H9 (cell line): ENCODE results near the gene SP140. TPM values are rescaled to one million over a fixed set of nuclear protein-coding genes. Genes with fewer than 3 reads are reported as not detected.

Experiments
- DNase-seq: peaks from one replicate; pipeline ENCODE4 v3.0.0-alpha.2; 2017
- H2AFZ ChIP-seq: one replicate; pipeline ENCODE4 v1.6.1; 2013; ENCODE audit warnings: mild to moderate bottlenecking, low read length, control low read depth, moderate library complexity
- H2AK5ac ChIP-seq: 2 replicates; pipeline ENCODE4 v1.6.1; 2013; ENCODE audit warnings: low read length, control low read depth, mixed read lengths; ENCODE audit not compliant: insufficient read length
- H2BK120ac ChIP-seq: one replicate; pipeline ENCODE4 v1.6.1; 2013; ENCODE audit warnings: low read depth, mild to moderate bottlenecking, low read length, control low read depth, inconsistent platforms; ENCODE audit not compliant: poor library complexity, severe bottlenecking
- H2BK12ac ChIP-seq: 2 replicates; pipeline ENCODE4 v1.6.1; 2013; ENCODE audit warnings: low read length, control low read depth, mixed read lengths, low read depth; ENCODE audit not compliant: insufficient read length
- H2BK15ac ChIP-seq: 2 replicates; pipeline ENCODE4 v1.6.1; 2013; ENCODE audit warnings: low read depth, low read length, control low read depth
- H2BK20ac ChIP-seq: one replicate; pipeline ENCODE4 v1.6.1; 2013; ENCODE audit warnings: low read depth, mild to moderate bottlenecking, low read length, control low read depth, inconsistent platforms; ENCODE audit not compliant: poor library complexity, severe bottlenecking
- H2BK5ac ChIP-seq: 2 replicates; pipeline ENCODE4 v1.6.1; 2013; ENCODE audit warnings: low read length, control low read depth, mixed read lengths; ENCODE audit not compliant: insufficient read length
- H3K14ac ChIP-seq: 2 replicates; pipeline ENCODE4 v1.6.1; 2013; ENCODE audit warnings: low read length, control low read depth; ENCODE audit not compliant: insufficient read depth
- H3K18ac ChIP-seq: 2 replicates; pipeline ENCODE4 v1.6.1; 2013; ENCODE audit warnings: low read depth, mild to moderate bottlenecking, mixed read lengths, low read length, control low read depth; ENCODE audit not compliant: insufficient read length
- H3K23ac ChIP-seq: 2 replicates; pipeline ENCODE4 v1.6.1; 2013; ENCODE audit warnings: low read length, control low read depth, mixed read lengths, low read depth; ENCODE audit not compliant: insufficient read length
- H3K23me2 ChIP-seq: 2 replicates; pipeline ENCODE4 v1.6.1; 2013; ENCODE audit warnings: low read depth, mild to moderate bottlenecking, mixed read lengths, low read length, control low read depth; ENCODE audit not compliant: insufficient read length, poor library complexity, severe bottlenecking
- H3K27ac ChIP-seq: 2 replicates; pipeline ENCODE4 v1.5.1; 2013; ENCODE audit warnings: low read length, control low read depth, mixed read lengths, low read depth; ENCODE audit not compliant: insufficient read length
- H3K27me3 ChIP-seq: 2 replicates; pipeline ENCODE4 v1.6.1; 2013; ENCODE audit warnings: low read length, control low read depth, inconsistent platforms; ENCODE audit not compliant: insufficient read depth
- H3K4ac ChIP-seq: 2 replicates; pipeline ENCODE4 v1.6.1; 2013; ENCODE audit warnings: low read depth, mild to moderate bottlenecking, control low read depth, inconsistent platforms, low read length, moderate library complexity
- H3K4me1 ChIP-seq: 2 replicates; pipeline ENCODE4 v1.6.1; 2013; ENCODE audit warnings: low read length, control low read depth, inconsistent platforms; ENCODE audit not compliant: insufficient read depth
- H3K4me2 ChIP-seq: 2 replicates; pipeline ENCODE4 v1.6.1; 2013; ENCODE audit warnings: low read length, control low read depth, mixed read lengths; ENCODE audit not compliant: insufficient read length, insufficient read depth
- H3K56ac ChIP-seq: 2 replicates; pipeline ENCODE4 v1.6.1; 2013; ENCODE audit warnings: low read depth, mild to moderate bottlenecking, mixed read lengths, low read length, control low read depth; ENCODE audit not compliant: insufficient read length
- H3K79me1 ChIP-seq: 2 replicates; pipeline ENCODE4 v1.6.1; 2013; ENCODE audit warnings: low read depth, mild to moderate bottlenecking, moderate library complexity, low read length, control low read depth, inconsistent platforms; ENCODE audit not compliant: insufficient read depth, poor library complexity, severe bottlenecking
- H3K79me2 ChIP-seq: 2 replicates; pipeline ENCODE4 v1.6.1; 2013; ENCODE audit warnings: low read length, control low read depth, inconsistent platforms; ENCODE audit not compliant: insufficient read depth
- H3K9ac ChIP-seq: 2 replicates; pipeline ENCODE4 v1.6.1; 2013; ENCODE audit warnings: low read length, control low read depth, mixed read lengths; ENCODE audit not compliant: insufficient read length; ENCODE audit errors: extremely low read depth
- H3K9me3 ChIP-seq: one replicate; pipeline ENCODE4 v1.6.1; 2013; ENCODE audit warnings: low read depth, low read length, inconsistent platforms; ENCODE audit not compliant: control insufficient read depth
- H3T11ph ChIP-seq: one replicate; pipeline ENCODE4 v1.6.1; 2013; ENCODE audit warnings: mild to moderate bottlenecking, low read length, control low read depth, inconsistent platforms
- H4K20me1 ChIP-seq: one replicate; pipeline ENCODE4 v1.6.1; 2013; ENCODE audit not compliant: control insufficient read depth, insufficient read length, insufficient read depth
- H4K5ac ChIP-seq: 2 replicates; pipeline ENCODE4 v1.6.1; 2013; ENCODE audit warnings: low read depth, mild to moderate bottlenecking, mixed read lengths, low read length, control low read depth; ENCODE audit not compliant: insufficient read length
- H4K8ac ChIP-seq: replicated peaks from 2 replicates; pipeline ENCODE4 v1.6.1; 2013; ENCODE audit warnings: low read length, control low read depth, mixed read lengths, low read depth; ENCODE audit not compliant: insufficient read length
- H4K91ac ChIP-seq: 2 replicates; pipeline ENCODE4 v1.6.1; 2013; ENCODE audit warnings: low read depth, mild to moderate bottlenecking, moderate library complexity, mixed read lengths, low read length, control low read depth; ENCODE audit not compliant: insufficient read length
- H3K27ac Mint-ChIP-seq, 3 experiments: 2 replicates in 2 of 3; 3 replicates in 1 of 3; pipeline ENCODE4 v1.8.0; 2020 to 2021; ENCODE audit warnings: mixed read lengths in 3 of 3, mild to moderate bottlenecking in 1 of 3, moderate library complexity in 1 of 3
- H3K27me3 Mint-ChIP-seq: 2 replicates; pipeline ENCODE4 v1.8.0; 2021; ENCODE audit warnings: low read depth, mild to moderate bottlenecking, moderate library complexity, mixed read lengths
- H3K36me3 Mint-ChIP-seq, 3 experiments: 2 replicates in 2 of 3; 3 replicates in 1 of 3; pipeline ENCODE4 v1.8.0; 2020 to 2021; ENCODE audit warnings: low read depth in 3 of 3, mixed read lengths in 3 of 3; ENCODE audit not compliant: insufficient read depth in 1 of 3
- H3K4me1 Mint-ChIP-seq, 2 experiments: 2 replicates each; pipeline ENCODE4 v1.8.0; 2020; ENCODE audit warnings: mixed read lengths in 2 of 2
- H3K4me3 Mint-ChIP-seq, 2 experiments: 2 replicates in 1 of 2; 3 replicates in 1 of 2; pipeline ENCODE4 v1.8.0; 2020 to 2021; ENCODE audit warnings: mild to moderate bottlenecking in 2 of 2, mixed read lengths in 2 of 2, moderate library complexity in 1 of 2
- H3K9me3 Mint-ChIP-seq, 2 experiments: 2 replicates in 1 of 2; 3 replicates in 1 of 2; pipeline ENCODE4 v1.8.0; 2020; ENCODE audit warnings: mild to moderate bottlenecking in 2 of 2, mixed read lengths in 2 of 2, moderate library complexity in 1 of 2
- WGBS: extraction: QIAGEN DNeasy Blood & Tissue Kit; methylation state at CpG from one replicate; pipeline ENCODE4 v1.1.7; 2013; ENCODE audit warnings: missing lambda C conversion rate, low lambda C conversion rate, mixed read lengths; ENCODE audit not compliant: insufficient read length; ENCODE audit errors: extremely low coverage; 5-methylcytosine and 5-hydroxymethylcytosine counted together
- total RNA-seq: library from RNA; stranded (reverse); gene quantifications from 2 replicates; pipeline ENCODE4 v1.2.1, GENCODE V29; 2021
- TF ChIP-seq, protein P1 (sequence below): fragments of 200-600 bp; sonication (generic); conservative IDR thresholded peaks from 3 replicates; pipeline ENCODE4 v1.8.0; 2021; ENCODE audit warnings: antibody characterized with exemption, mild to moderate bottlenecking

Gene SP140
- total RNA-seq, 1 experiment from 2014 or later = 0.31 TPM

DNA sequence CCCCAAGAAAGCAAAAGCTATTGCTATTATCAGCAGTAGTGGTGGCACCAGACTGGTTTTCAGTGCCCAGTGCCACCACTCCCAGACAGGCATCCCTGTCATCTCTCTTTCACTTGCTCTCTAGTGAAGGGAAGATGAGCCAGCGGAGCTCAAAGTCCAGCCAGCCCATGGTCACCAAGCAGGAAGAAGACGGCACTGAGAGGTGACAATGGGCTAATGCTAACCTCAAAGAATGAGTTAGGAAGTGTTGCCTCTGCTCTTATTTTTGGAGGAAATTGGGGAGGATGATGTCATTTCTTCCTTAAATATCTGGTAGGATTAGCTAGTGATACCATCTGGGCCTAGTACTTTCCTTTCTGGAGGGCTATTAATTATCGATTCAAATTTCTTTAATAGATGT, 1.7 kb downstream of the SP140 start:
- H3K9me3 Mint-ChIP-seq = peaks cover 13 to 17% of the 10 kb centered on the region in 2 experiments; a peak in 4 of 5 replicates
- no peaks in the 10 kb centered on the region for H3K79me1 ChIP-seq
- H2BK12ac ChIP-seq = no peak overlapping the region
- H3K4ac ChIP-seq = no peak overlapping the region
- H3K23me2 ChIP-seq = no peaks in the 10 kb centered on the region
- peaks cover 8 to 19% (median 14%) of the 10 kb centered on the region in 3 experiments; a peak in 6 of 7 replicates for H3K36me3 Mint-ChIP-seq
- no peak overlapping the region for H3K18ac ChIP-seq
- H4K5ac ChIP-seq = no peak overlapping the region
- no peak overlapping the region for H3K4me2 ChIP-seq
- no peak overlapping the region for H3K27ac Mint-ChIP-seq
- H2BK20ac ChIP-seq = no peak overlapping the region
- no peak overlapping the region for H4K8ac ChIP-seq
- peaks cover 3% of the 10 kb centered on the region; the same call in 1 of the 2 replicates for H3K4me1 ChIP-seq
- no peak overlapping the region for H4K91ac ChIP-seq
- H2BK120ac ChIP-seq = no peak overlapping the region
- H2BK5ac ChIP-seq = no peak overlapping the region
- no peak overlapping the region for H3K4me3 Mint-ChIP-seq
- DNase-seq = no peak
- H3K9ac ChIP-seq = no peak overlapping the region
- WGBS = no CpG with 5 or more reads among the region's 3 CpGs
- no peaks in the 10 kb centered on the region for H3K27me3 Mint-ChIP-seq
- H3T11ph ChIP-seq = no peak overlapping the region
- peaks cover 0 to 9% of the 10 kb centered on the region in 2 experiments; a peak in 2 of 4 replicates for H3K4me1 Mint-ChIP-seq
- H3K56ac ChIP-seq = no peak overlapping the region
- H2BK15ac ChIP-seq = no peak overlapping the region
- H3K23ac ChIP-seq = no peak overlapping the region
- H3K14ac ChIP-seq = no peak overlapping the region
- no peaks in the 10 kb centered on the region for H4K20me1 ChIP-seq
- H3K79me2 ChIP-seq = no peaks in the 10 kb centered on the region
- H3K27me3 ChIP-seq = no peaks in the 10 kb centered on the region
- no peaks in the 10 kb centered on the region for H3K9me3 ChIP-seq
- TF ChIP-seq, protein P1, sequence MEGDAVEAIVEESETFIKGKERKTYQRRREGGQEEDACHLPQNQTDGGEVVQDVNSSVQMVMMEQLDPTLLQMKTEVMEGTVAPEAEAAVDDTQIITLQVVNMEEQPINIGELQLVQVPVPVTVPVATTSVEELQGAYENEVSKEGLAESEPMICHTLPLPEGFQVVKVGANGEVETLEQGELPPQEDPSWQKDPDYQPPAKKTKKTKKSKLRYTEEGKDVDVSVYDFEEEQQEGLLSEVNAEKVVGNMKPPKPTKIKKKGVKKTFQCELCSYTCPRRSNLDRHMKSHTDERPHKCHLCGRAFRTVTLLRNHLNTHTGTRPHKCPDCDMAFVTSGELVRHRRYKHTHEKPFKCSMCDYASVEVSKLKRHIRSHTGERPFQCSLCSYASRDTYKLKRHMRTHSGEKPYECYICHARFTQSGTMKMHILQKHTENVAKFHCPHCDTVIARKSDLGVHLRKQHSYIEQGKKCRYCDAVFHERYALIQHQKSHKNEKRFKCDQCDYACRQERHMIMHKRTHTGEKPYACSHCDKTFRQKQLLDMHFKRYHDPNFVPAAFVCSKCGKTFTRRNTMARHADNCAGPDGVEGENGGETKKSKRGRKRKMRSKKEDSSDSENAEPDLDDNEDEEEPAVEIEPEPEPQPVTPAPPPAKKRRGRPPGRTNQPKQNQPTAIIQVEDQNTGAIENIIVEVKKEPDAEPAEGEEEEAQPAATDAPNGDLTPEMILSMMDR = no peak
- no peak overlapping the region for H2AK5ac ChIP-seq
- no peak overlapping the region for H3K27ac ChIP-seq
- no peak overlapping the region for H2AFZ ChIP-seq
